Activated CD4-positive, alpha-beta T cell treated with anti-CD3 and anti-CD28 coated beads for 36 hours (primary cell): ENCODE data around the gene RXFP1. TPM values are rescaled to one million over a fixed set of nuclear protein-coding genes. Genes with fewer than 3 reads are reported as not detected.

Experiments used
- ATAC-seq: fragments of 200-7000 bp; cut with Tn5 transposase; one replicate; pipeline ENCODE4 v1.10.0; 2021; ENCODE audit warnings: mild to moderate bottlenecking, moderate library complexity
- CTCF ChIA-PET: fragments of 350-600 bp; sonication (Branson Sonifier 250); formaldehyde crosslinking; loops from one replicate; lab custom pipeline; 2021; ENCODE audit warnings: antibody characterized with exemption; lab: Charles Lee
- POLR2A ChIA-PET: fragments of 350-600 bp; sonication (Branson Sonifier 250); formaldehyde crosslinking; loops from one replicate; lab custom pipeline; 2021; ENCODE audit warnings: antibody characterized with exemption, inconsistent platforms; lab: Charles Lee
- DNase-seq: peaks from one replicate; pipeline ENCODE4 v3.0.0-alpha.2; 2020
- H3K27ac Mint-ChIP-seq: one replicate; pipeline ENCODE4 v1.8.0; 2021; ENCODE audit warnings: mixed read lengths
- H3K27me3 Mint-ChIP-seq: one replicate; pipeline ENCODE4 v1.8.0; 2021; ENCODE audit warnings: mixed read lengths
- H3K36me3 Mint-ChIP-seq: one replicate; pipeline ENCODE4 v1.8.0; 2021; ENCODE audit warnings: low read depth, mixed read lengths
- H3K4me1 Mint-ChIP-seq: one replicate; pipeline ENCODE4 v1.8.0; 2021; ENCODE audit warnings: mixed read lengths
- H3K4me3 Mint-ChIP-seq: one replicate; pipeline ENCODE4 v1.8.0; 2021; ENCODE audit warnings: mild to moderate bottlenecking, moderate library complexity, mixed read lengths
- H3K9me3 Mint-ChIP-seq: one replicate; pipeline ENCODE4 v1.8.0; 2021; ENCODE audit warnings: low read depth, mixed read lengths
- intact Hi-C, 2 experiments: fragments of 100-400 bp; cut with DNase I in 1 of 2; cut with micrococcal nuclease in 1 of 2; formaldehyde crosslinking; loops; one replicate each; pipeline versions ENCODE4 v1.14.2 to v1.15.1; 2022 to 2024; cut with DNase I, micrococcal nuclease
- total RNA-seq, 2 experiments: library from RNA; stranded (reverse); gene quantifications; one replicate each; pipeline ENCODE4 v1.2.3, GENCODE V29; 2021

The RXFP1 gene
- total RNA-seq, 2 experiments from 2014 or later = not detected

DNA sequence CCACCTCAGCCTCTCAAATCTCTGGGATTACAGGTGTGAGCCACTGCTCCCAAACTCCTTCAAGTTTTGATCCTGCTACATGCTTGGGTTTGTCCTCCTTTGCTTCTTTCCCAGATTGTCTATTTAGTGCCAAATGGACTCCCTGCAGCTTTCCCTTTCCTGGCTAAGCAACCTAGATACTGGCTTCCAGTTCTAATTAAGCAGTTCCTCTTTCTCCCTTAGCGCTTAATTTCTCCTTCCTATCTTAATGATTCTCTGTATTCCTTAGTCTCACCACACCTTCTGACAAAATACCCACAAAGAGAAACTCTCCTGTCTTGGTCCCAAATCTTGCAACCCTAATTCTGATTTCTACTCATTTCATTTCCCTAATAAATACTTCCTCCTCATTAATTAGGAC is 7.8 kb downstream of the RXFP1 start:
- no peaks in the 10 kb centered on the region for H3K9me3 Mint-ChIP-seq
- ATAC-seq (no peak), DNase-seq (no peak)
- peaks cover 2% of the 10 kb centered on the region for H3K4me1 Mint-ChIP-seq
- no peak overlapping the region for H3K4me3 Mint-ChIP-seq
- intact Hi-C loops = no loop called here
- H3K27ac Mint-ChIP-seq = no peak overlapping the region
- H3K36me3 Mint-ChIP-seq = no peaks in the 10 kb centered on the region
- ChIA-PET CTCF (no interaction called here), POLR2A (no interaction called here)
- H3K27me3 Mint-ChIP-seq = peaks cover 8% of the 10 kb centered on the region

DNA sequence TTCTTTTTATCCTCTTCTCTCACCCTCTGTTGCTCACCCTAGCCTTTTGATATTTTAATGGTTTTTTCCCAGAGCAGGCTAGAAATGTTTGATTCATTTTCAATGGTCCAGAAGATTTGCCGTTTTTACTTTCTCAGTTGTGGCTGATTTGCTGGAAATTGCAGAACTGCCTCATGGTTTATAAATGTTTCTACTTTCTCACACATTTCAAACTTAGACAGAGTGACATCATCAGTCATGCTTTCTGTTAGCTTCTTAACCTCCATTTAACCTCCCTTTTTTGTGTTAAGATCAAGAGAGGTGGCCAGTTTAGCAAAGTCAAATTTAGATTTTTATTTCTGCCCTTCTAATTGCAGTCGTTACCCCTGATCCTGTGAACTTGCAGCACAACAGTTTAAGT is 8.7 kb downstream of the RXFP1 start:
- ATAC-seq (no peak), DNase-seq (no peak)
- Mint-ChIP-seq H3K4me1 (peaks cover 7% of the 10 kb centered on the region), H3K27ac (no peak overlapping the region), H3K9me3 (no peaks in the 10 kb centered on the region), H3K27me3 (peaks cover 6% of the 10 kb centered on the region), H3K4me3 (no peak overlapping the region), H3K36me3 (no peaks in the 10 kb centered on the region)
- ChIA-PET POLR2A (no interaction called here), CTCF (no interaction called here)
- intact Hi-C loops = no loop called here

DNA sequence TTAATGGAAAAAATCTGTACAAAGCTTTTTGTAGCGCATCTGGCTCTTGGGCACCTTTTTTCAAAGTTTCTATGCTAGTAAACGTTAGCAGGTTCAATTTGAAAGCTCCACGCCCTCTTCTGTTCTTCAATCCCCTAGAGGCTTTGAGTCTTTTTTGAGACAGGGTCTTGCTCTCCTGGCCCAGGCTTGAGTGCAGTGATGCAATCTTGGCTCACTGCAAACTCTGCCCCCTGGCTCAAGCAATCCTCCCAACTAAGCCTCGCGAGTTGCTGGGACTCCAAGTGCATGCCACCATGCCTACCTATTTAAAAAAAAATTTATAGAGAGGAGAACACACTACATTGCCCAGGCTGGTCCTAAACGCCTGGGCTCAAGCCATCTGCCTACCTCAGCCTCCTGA is 9.2 kb downstream of the RXFP1 start:
- no peak overlapping the region for H3K27ac Mint-ChIP-seq
- DNase-seq (no peak), ATAC-seq (no peak)
- POLR2A ChIA-PET = no interaction called here
- peaks cover 6% of the 10 kb centered on the region for H3K27me3 Mint-ChIP-seq
- no peaks in the 10 kb centered on the region for H3K9me3 Mint-ChIP-seq
- CTCF ChIA-PET = no interaction called here
- intact Hi-C loops = no loop called here
- H3K4me3 Mint-ChIP-seq = no peak overlapping the region
- no peaks in the 10 kb centered on the region for H3K36me3 Mint-ChIP-seq
- peaks cover 10% of the 10 kb centered on the region for H3K4me1 Mint-ChIP-seq

DNA sequence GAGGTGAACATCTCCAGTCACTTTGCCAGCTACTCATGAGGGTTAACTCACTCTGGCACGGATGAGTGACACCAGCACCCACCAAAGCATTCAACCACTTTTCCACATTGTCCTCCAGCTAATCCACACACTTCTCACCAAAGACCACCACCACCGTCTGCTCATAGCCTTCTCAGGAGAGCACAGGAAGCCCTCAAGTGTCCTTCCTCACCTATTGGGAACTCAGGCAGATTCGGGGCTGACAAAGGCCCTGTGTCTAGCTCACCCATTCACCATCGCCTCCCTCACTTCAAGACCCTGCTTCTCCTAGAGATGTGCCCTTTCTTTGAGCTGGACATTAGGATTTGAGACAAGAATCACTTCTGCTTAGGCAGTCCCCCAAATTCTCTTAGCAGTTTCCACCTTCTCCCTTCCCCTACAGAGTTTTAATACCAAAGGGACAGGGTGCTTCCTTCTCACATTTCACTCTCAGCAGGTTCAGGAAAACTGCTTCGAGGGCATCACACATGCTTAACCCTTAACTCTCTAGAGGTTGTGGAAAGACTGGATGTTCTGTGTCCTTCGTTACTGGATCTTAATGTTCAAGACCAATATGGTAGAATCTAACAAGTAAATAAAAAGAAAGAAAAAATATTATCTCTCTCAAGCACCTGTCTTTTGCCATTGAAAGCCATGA is 11.0 kb downstream of the RXFP1 start:
- intact Hi-C loops = no loop called here
- ATAC-seq (no peak), DNase-seq (no peak)
- CTCF ChIA-PET = no interaction called here
- no peak overlapping the region for H3K4me3 Mint-ChIP-seq
- POLR2A ChIA-PET = no interaction called here
- peaks cover 10% of the 10 kb centered on the region for H3K27me3 Mint-ChIP-seq
- H3K27ac Mint-ChIP-seq = no peak overlapping the region
- H3K9me3 Mint-ChIP-seq = no peaks in the 10 kb centered on the region
- peaks cover 10% of the 10 kb centered on the region for H3K4me1 Mint-ChIP-seq
- H3K36me3 Mint-ChIP-seq = no peaks in the 10 kb centered on the region

DNA sequence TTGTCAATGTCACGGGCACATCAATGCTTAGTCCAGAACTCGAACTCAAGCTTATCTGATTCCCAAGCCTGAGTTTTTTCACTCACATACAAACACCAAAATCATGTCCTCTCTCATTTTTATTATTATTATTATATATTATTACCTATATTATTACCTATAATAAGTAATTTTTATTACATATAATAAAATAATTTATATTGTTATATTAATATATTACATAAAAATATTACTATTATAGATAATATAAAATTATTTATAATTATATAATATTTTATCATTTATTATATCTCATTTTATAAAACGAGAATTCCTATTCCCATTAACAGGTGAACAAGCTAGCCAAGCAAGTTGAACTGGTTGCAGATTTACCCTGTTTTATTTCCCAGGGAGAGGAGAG is 13.0 kb downstream of the RXFP1 start:
- H3K4me1 Mint-ChIP-seq = peaks cover 10% of the 10 kb centered on the region
- no peaks in the 10 kb centered on the region for H3K9me3 Mint-ChIP-seq
- no peak overlapping the region for H3K4me3 Mint-ChIP-seq
- ATAC-seq (no peak), DNase-seq (no peak)
- ChIA-PET CTCF (no interaction called here), POLR2A (no interaction called here)
- no peak overlapping the region for H3K27ac Mint-ChIP-seq
- intact Hi-C loops = no loop called here
- no peaks in the 10 kb centered on the region for H3K36me3 Mint-ChIP-seq
- peaks cover 17% of the 10 kb centered on the region for H3K27me3 Mint-ChIP-seq

DNA sequence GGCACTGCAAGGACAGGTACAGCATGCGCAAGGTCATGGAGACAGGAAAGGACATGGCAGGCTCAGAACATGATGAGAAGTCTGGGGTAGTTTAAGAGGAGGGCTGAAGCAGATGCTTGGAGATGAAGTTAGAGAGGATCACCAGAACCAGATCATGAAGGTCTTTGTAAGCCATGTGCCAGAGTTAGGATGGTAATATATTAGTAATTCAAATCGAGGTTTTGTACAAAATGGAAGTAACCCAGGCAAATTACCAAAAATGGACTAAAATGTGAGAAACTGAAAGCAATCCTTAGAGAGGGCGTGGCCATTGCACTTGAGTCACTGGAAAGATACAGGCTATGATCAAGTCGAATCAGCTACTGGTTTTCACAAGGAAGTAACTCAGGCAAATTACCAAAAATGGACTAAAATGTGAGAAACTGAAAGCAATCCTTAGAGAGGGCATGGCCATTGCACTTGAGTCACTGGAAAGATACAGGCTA is 13.5 kb downstream of the RXFP1 start:
- Mint-ChIP-seq H3K9me3 (no peaks in the 10 kb centered on the region), H3K27ac (peak overlapping the region; percentile 7), H3K4me3 (no peak overlapping the region), H3K4me1 (peaks cover 10% of the 10 kb centered on the region), H3K27me3 (peaks cover 17% of the 10 kb centered on the region), H3K36me3 (no peaks in the 10 kb centered on the region)
- peak; percentile 58 for DNase-seq
- CTCF ChIA-PET = no interaction called here
- intact Hi-C loops = no loop called here
- peak; percentile 93 for ATAC-seq
- POLR2A ChIA-PET = no interaction called here

DNA sequence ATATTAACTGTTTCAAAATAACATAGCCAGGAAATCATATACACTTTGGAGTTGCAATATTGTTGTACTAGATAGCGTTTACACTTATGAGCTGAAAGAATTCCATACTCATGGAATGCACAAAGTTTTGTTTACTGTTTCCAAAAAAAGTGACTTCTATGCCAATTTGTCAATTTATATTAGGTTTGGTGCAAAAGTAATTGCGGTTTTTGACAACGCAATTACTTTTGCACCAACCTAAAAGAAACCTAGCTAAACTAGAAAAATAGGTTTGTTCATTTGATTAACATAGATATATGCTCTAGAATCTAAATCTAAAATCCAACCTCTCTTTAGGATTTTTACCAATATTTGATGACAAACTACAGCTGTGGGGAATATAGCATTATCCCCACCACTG is 15.2 kb downstream of the RXFP1 start:
- H3K9me3 Mint-ChIP-seq = no peaks in the 10 kb centered on the region
- DNase-seq (no peak), ATAC-seq (no peak)
- H3K36me3 Mint-ChIP-seq = no peaks in the 10 kb centered on the region
- H3K27ac Mint-ChIP-seq = no peak overlapping the region
- H3K4me1 Mint-ChIP-seq = peaks cover 8% of the 10 kb centered on the region
- intact Hi-C loops = no loop called here
- no peak overlapping the region for H3K4me3 Mint-ChIP-seq
- H3K27me3 Mint-ChIP-seq = peaks cover 15% of the 10 kb centered on the region
- CTCF ChIA-PET = interaction anchor here (1.5 kb wide), 1 partner anchor 10 kb away, joined by 4 read pairs; no protein-coding TSS in a partner anchor
- POLR2A ChIA-PET = no interaction called here

DNA sequence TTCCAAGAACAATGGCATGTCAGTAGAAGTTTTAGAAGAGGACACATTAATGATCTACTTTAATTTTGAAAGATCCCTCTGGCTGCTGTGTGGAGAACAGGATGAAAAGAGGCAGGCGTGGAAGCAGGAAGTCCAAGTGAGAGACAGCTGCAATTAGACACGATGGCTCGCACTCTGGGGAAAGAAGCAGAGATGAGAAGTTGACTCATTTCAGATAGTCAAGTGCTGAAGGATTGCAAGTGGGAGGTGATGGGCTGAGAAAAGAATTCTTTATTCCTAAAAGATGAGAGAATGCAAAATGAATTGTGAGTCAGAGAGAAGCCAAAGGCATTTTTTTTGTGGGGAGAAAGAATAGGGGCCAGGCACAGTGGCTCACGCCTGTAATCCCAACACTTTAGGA is 16.5 kb downstream of the RXFP1 start:
- no peak overlapping the region for H3K27ac Mint-ChIP-seq
- no peak for ATAC-seq

DNA sequence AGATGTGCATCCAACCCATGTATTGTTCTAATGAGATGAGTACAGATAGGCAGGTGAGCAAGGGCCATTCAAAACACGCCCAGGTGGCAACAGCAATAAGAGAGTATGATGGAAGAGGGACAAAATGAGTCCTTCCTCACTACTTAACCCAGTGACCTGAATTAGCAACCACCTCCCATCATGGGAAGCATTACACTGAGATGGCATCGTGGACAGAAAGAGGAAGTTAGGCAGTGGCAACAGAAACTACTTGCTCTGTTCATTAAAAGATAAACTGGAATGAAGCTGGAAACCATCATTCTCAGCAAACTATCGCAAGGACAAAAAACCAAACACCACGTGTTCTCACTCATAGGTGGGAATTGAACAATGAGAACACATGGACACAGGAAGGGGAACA is 17.2 kb downstream of the RXFP1 start:
- Mint-ChIP-seq H3K4me3 (no peak overlapping the region), H3K4me1 (peaks cover 14% of the 10 kb centered on the region)

More for the DNA sequence above, 16.5 kb downstream of the RXFP1 start:
- H3K27me3 Mint-ChIP-seq = peaks cover 17% of the 10 kb centered on the region
- H3K9me3 Mint-ChIP-seq = no peaks in the 10 kb centered on the region
- no peak for DNase-seq
- ChIA-PET CTCF (interaction anchor here (0.7 kb wide), 1 partner anchor 719 kb away, joined by 3 read pairs; no protein-coding TSS in a partner anchor), POLR2A (no interaction called here)
- intact Hi-C loops = no loop called here
- H3K4me1 Mint-ChIP-seq = peaks cover 14% of the 10 kb centered on the region
- no peaks in the 10 kb centered on the region for H3K36me3 Mint-ChIP-seq
- no peak overlapping the region for H3K4me3 Mint-ChIP-seq

DNA sequence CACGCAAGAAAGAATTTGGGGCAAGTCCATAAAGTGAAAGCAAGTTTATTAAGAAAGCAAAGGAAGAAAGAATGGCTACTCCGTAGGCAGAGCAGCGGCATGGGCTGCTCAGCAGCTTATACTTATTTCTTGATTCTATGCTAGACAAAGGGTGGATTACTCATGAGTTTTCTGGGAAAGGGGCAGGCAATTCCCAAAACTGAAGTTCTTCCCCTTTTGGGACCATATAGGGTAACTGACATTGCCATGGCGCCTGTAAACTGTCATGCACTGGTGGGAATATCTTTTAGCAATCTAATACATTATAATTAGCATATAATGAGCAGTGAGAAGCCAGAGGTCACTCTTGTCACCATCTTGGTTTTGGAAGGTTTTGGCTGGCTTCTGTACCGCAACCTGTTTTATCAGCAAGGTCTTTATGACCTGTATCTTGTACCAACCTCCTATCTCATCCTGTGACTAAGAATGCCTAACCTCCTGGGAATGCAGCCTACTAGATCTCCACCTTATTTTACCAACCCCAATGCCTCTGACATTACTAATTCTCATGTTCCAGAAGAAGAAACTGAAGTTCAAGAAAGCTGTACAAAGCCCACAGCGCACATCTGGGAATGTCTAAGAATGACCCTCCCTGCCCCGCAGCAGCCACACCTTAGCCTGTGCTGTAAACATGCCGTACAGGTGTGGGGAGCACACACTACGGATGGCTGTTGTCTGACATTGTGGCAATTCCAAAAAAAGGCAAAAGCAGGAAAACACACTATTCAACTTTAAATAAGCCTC is 18.6 kb downstream of the RXFP1 start:
- H3K4me1 Mint-ChIP-seq = peaks cover 10% of the 10 kb centered on the region
- POLR2A ChIA-PET = no interaction called here
- DNase-seq (no peak), ATAC-seq (no peak)
- peaks cover 2% of the 10 kb centered on the region for H3K9me3 Mint-ChIP-seq
- H3K27me3 Mint-ChIP-seq = peaks cover 15% of the 10 kb centered on the region
- H3K36me3 Mint-ChIP-seq = no peaks in the 10 kb centered on the region
- CTCF ChIA-PET = no interaction called here
- H3K27ac Mint-ChIP-seq = no peak overlapping the region
- no peak overlapping the region for H3K4me3 Mint-ChIP-seq
- intact Hi-C loops = no loop called here

More for the DNA sequence above, 17.2 kb downstream of the RXFP1 start:
- ChIA-PET POLR2A (no interaction called here), CTCF (no interaction called here)
- intact Hi-C loops = no loop called here
- no peak for DNase-seq
- no peak overlapping the region for H3K27ac Mint-ChIP-seq
- peaks cover 17% of the 10 kb centered on the region for H3K27me3 Mint-ChIP-seq
- H3K9me3 Mint-ChIP-seq = no peaks in the 10 kb centered on the region
- no peak for ATAC-seq
- no peaks in the 10 kb centered on the region for H3K36me3 Mint-ChIP-seq

DNA sequence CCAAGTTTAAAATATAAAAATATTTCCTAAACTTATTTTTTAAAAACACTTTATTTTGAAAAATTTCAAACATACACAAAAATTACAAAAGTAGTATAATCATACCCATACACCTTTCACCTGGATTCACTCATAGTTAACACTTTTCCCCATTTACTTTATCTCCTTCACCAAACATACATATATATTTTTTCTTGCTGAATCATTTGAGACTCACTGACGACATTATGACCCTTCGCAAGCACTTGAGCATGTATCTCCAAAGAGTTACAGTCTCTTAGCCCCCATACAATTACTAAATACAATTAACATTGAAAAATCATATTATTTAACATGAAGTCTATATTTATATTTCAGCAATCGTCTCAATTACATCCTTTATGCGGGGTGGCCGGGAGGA is 19.8 kb downstream of the RXFP1 start:
- ATAC-seq (no peak), DNase-seq (no peak)
- Mint-ChIP-seq H3K4me3 (no peak overlapping the region), H3K9me3 (peaks cover 2% of the 10 kb centered on the region), H3K36me3 (no peaks in the 10 kb centered on the region), H3K27ac (no peak overlapping the region), H3K4me1 (peaks cover 6% of the 10 kb centered on the region), H3K27me3 (peaks cover 15% of the 10 kb centered on the region)
- ChIA-PET CTCF (no interaction called here), POLR2A (no interaction called here)
- intact Hi-C loops = no loop called here

DNA sequence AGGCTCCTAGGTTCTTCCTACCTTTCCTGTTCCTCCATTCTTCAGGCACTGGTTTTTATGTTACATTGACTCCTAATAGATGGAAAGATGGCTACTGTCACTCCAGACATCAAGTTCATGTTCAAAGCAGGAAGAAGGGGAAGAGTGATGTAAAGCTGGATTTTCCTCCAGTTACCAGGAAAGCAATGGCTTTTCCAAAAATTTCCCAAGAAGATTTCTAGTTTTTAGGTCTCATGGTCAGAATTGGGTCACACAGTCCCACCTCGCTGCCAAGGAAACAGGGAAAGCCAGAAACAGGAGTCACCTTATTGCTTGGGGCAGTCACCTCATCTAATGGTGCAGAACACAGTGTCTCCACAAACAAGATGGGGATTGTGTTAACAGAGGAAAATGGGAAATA is 21.5 kb downstream of the RXFP1 start:
- ChIA-PET CTCF (no interaction called here), POLR2A (no interaction called here)
- no peak for DNase-seq

More for the DNA sequence above, 21.5 kb downstream of the RXFP1 start:
- intact Hi-C loops = no loop called here
- ATAC-seq = no peak
- no peak overlapping the region for H3K27ac Mint-ChIP-seq
- H3K27me3 Mint-ChIP-seq = peaks cover 5% of the 10 kb centered on the region
- H3K9me3 Mint-ChIP-seq = peaks cover 2% of the 10 kb centered on the region
- peaks cover 6% of the 10 kb centered on the region for H3K4me1 Mint-ChIP-seq
- no peak overlapping the region for H3K4me3 Mint-ChIP-seq
- H3K36me3 Mint-ChIP-seq = no peaks in the 10 kb centered on the region
